ENCODE data around the gene TMEM184A. TPM values are rescaled to one million over a fixed set of nuclear protein-coding genes. Genes with fewer than 3 reads are reported as not detected.

Gene TMEM184A
- total and polyA plus RNA-seq, 11 donors, result 0.19 to 0.99 (median 0.47) TPM

DNA sequence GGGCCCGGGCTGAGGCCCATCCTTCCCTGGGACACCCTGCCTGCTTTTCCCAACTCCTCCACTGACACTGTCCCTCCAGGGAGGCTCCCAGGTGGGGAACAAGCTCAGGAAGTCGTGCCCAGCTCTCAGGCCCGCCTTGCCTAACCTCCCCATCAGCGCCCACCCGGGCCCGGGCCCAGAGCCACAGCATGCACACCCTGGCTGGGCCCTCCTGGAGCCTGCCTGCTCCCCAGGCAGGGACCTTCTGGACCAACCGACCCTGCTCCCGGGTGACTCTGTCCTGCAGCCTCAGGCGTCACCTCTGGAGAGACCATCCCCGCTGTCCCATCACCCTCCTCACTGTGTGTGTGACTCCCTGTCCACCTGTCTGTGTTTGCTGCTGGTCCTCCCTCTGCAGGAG, 1.8 kb upstream of the TMEM184A start:
- Histone ChIP-seq H3K4me1 (peaks cover 0 to 25% (median 12%) of the 10 kb centered on the region in 12 donors), H3K27me3 (peaks cover 0 to 3% (median 0%) of the 10 kb centered on the region in 9 donors), H3K4me3 (no peak overlapping the region), H3K36me3 (no peaks in the 10 kb centered on the region), H3K9me3 (no peaks in the 10 kb centered on the region), H3K27ac (peak overlapping the region in 1 of 12 donors; percentile 2)
- TF ChIP-seq, protein P1, sequence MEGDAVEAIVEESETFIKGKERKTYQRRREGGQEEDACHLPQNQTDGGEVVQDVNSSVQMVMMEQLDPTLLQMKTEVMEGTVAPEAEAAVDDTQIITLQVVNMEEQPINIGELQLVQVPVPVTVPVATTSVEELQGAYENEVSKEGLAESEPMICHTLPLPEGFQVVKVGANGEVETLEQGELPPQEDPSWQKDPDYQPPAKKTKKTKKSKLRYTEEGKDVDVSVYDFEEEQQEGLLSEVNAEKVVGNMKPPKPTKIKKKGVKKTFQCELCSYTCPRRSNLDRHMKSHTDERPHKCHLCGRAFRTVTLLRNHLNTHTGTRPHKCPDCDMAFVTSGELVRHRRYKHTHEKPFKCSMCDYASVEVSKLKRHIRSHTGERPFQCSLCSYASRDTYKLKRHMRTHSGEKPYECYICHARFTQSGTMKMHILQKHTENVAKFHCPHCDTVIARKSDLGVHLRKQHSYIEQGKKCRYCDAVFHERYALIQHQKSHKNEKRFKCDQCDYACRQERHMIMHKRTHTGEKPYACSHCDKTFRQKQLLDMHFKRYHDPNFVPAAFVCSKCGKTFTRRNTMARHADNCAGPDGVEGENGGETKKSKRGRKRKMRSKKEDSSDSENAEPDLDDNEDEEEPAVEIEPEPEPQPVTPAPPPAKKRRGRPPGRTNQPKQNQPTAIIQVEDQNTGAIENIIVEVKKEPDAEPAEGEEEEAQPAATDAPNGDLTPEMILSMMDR (IDR thresholded peaks at IDR 0.05), result no peak
- no peak for TF ChIP-seq POLR2A (IDR thresholded peaks at IDR 0.05)
- WGBS, 4 donors, result 83 to 88% (median 85%) methylated on average over 8 to 10 of the region's 10 CpGs
- DNase-seq (peak in 3 of 5 donors; percentile 17 to 44 (median 24)), ATAC-seq (peak in 1 of 4 donors; percentile 1)
- intact Hi-C loops (cut with DNase I), result loop anchor here in 9 of 10 donors (1.0 to 10.0 kb wide), 6 partner anchors 45 to 53 kb away; partner anchors contain the start of gene INTS1 (in 4 of the 9)

DNA sequence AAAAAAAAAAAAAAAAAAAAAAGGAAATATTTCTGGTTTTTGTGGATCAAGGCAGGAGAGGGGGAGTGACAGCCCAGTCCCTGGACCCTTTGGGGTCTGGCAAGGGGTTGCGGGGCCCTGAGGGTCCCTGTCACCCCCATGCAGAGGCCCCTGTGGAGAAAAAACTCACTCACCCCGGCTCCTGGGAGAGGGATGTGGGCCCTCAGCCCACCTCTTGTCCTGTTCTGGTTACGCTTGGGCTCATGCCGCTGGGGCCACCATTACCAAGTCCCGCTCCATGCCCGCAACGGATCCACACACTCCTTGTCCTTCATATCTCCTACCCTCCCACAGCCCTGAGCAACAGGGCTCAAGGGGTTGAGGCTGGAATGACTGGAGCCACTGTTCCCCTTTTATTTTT, 1.0 kb upstream of the TMEM184A start:
- H3K9me3 ChIP-seq, result no peaks in the 10 kb centered on the region
- peaks cover 0 to 3% (median 0%) of the 10 kb centered on the region in 9 donors for H3K27me3 ChIP-seq
- no peak for ATAC-seq
- no peak overlapping the region for H3K4me3 ChIP-seq
- TF ChIP-seq POLR2A (IDR thresholded peaks at IDR 0.05), result no peak
- TF ChIP-seq, protein P1 (IDR thresholded peaks at IDR 0.05), result no peak
- no peak for DNase-seq
- H3K4me1 ChIP-seq, result peaks cover 0 to 25% (median 12%) of the 10 kb centered on the region in 12 donors
- no peaks in the 10 kb centered on the region for H3K36me3 ChIP-seq
- intact Hi-C loops (cut with DNase I), result loop anchor here in 7 of 10 donors (2.0 to 10.0 kb wide), 4 partner anchors 45 to 52 kb away; partner anchors contain the start of gene INTS1 (in 3 of the 7)
- WGBS, 4 donors, result 94 to 99% (median 96%) methylated on average over 7 of the region's 7 CpGs
- H3K27ac ChIP-seq, result no peak overlapping the region

DNA sequence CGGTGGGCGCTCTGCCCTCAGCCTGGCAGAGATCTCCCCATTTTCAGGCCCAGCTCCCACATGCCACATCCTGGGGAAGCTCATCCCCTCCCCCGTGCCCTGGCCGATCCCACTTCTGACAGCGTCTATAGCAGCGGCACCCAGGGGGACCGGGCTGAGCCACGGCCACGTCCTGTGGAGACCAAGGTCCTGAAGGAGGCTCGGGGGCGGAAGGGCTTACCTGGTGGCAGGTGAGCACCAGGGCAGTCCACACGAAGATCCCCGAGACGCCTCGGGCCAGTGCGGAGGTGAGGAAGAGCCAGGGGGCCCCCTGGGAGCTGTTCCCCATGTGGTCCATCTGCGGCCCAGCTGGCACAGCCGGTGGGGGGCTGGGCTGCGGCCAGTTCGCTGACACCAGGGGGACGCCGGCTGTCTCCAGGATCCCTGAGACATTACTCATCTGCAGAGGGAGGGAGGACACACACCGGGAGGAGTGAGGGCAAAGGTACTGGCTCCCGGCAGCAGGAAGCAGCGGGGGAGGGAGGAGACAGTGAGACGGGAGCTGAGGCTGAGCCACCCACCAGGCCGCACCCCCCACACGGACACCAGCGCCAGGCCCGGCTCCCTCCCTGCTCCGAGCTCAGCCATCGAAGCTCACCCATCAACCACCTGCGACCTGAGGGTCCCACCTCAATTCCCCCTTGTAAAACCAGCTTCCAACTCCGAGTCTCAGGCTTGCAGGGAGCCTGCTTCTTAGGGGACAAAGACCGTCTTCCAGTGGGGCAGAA, 776 bp downstream of the TMEM184A start:
- no peak overlapping the region for H3K27ac ChIP-seq
- H3K9me3 ChIP-seq, result no peaks in the 10 kb centered on the region
- peak in 3 of 5 donors; percentile 24 to 64 (median 60) for DNase-seq
- peaks cover 0 to 3% (median 0%) of the 10 kb centered on the region in 9 donors for H3K27me3 ChIP-seq
- peak in 2 of 4 donors; percentile 8 to 40 for ATAC-seq
- H3K36me3 ChIP-seq, result no peaks in the 10 kb centered on the region
- H3K4me1 ChIP-seq, result peaks cover 0 to 25% (median 12%) of the 10 kb centered on the region in 12 donors
- TF ChIP-seq, protein P1 (IDR thresholded peaks at IDR 0.05), result no peak
- intact Hi-C loops (cut with DNase I), result loop anchor here in 6 of 10 donors (5.0 to 10.0 kb wide), 3 partner anchors 43 to 50 kb away; partner anchors contain the start of gene INTS1 (in 2 of the 6)
- H3K4me3 ChIP-seq, result no peak overlapping the region
- 39 to 50% (median 47%) methylated on average over 26 to 35 of the region's 35 CpGs for WGBS, 4 donors

Data from heart left ventricle (tissue), 16 donors.